ENCODE results near the gene VAV2. TPM values are rescaled to one million over a fixed set of nuclear protein-coding genes. Genes with fewer than 3 reads are reported as not detected.
A peak's percentile ranks its signal among the peaks of the same experiment; 100 is the strongest.

VAV2 gene
- total RNA-seq, 1 experiment from 2014 or later = 9.7 TPM

DNA sequence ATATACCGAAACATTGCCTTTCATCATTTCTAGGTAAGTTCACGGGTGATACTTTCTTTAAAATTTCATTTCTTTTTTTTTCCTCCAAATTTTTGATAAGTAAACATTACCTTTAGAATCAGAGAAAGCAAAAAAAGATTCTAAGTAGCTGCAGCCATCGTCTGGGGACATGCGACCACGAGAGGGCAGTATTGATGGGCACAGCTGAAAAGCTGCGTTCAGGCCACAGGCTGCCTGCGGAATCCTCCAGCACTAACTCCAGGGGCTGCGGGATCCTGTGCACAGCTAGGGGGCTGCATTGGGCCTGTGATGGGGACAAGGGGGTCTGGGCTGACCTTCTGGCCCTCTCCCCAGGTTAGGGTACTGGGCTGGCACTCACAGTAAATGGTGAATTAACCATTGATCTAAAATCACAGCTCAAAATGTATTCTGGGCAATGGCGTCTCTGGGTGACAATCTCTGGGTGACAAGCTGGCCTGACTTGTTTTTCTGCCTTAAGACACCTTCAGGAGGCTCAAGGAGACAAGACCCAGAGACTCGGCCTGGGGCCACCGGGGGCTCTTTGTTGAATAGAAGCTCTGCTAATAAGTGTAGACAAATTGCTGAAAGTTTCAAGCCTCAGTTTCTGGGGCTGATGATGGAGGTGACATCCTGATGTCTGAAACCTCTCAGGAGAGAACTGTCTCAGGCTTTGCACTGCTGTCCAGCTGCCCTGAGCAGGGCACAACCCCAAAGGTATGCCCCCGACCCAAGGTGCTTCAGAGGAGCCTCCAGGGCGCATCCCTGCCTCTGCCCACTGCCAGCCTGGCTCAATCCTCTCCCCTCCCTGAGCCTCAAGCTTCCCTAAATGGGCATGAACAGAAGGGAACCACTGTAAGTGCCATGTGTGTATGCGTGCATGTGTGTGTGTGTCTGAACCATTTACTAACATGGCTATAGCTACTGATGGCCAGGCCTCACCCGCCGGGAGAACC, 209.7 kb downstream of the VAV2 start:
- Histone ChIP-seq H3K27ac (ENCODE audit: low read length) (no peak overlapping the region), H3K27me3 (ENCODE audit: low read length) (no peaks in the 10 kb centered on the region), H3K79me2 (ENCODE audit: low read length) (no peaks in the 10 kb centered on the region), H2AFZ (ENCODE audit: low read length) (no peak overlapping the region), H3K4me2 (ENCODE audit: low read length) (no peak overlapping the region), H3F3A (ENCODE audit: low read length, unreplicated experiment) (no peaks in the 10 kb centered on the region), H4K20me1 (ENCODE audit: low read length) (no peaks in the 10 kb centered on the region), H3K9me2 (replicated peaks; ENCODE audit: low read length) (no peaks in the 10 kb centered on the region), H3K36me3 (ENCODE audit: low read depth, low read length) (no peaks in the 10 kb centered on the region), H3K4me3 (ENCODE audit: low read length) (no peak overlapping the region), H3K9me3 (ENCODE audit: low read length) (no peaks in the 10 kb centered on the region), H3K4me1 (ENCODE audit: insufficient read depth, low read length) (no peaks in the 10 kb centered on the region), H3K9ac (ENCODE audit: low read length) (no peak overlapping the region)
- DNase-seq (peak; percentile 64), ATAC-seq (peak; percentile 74)
- intact Hi-C loops (cut with micrococcal nuclease) = loop anchor here (1.0 kb wide), 1 partner anchor 212 kb away; no protein-coding TSS in a partner anchor
- ChIA-PET POLR2A (ENCODE audit: unreplicated experiment) (no interaction called here), CTCF (interaction anchor here (0.7 to 1.2 kb wide), 4 partner anchors 9 to 211 kb away, joined by 3 to 11 read pairs (median 4); no protein-coding TSS in a partner anchor)
- no peak for TF ChIP-seq EZH2 (IDR thresholded peaks at IDR 0.05; ENCODE audit: low read length, unreplicated experiment)
- TF ChIP-seq EZH2phosphoT487 (IDR thresholded peaks at IDR 0.05; ENCODE audit: borderline replicate concordance, low read length) = no peak
- TF ChIP-seq, protein P1, sequence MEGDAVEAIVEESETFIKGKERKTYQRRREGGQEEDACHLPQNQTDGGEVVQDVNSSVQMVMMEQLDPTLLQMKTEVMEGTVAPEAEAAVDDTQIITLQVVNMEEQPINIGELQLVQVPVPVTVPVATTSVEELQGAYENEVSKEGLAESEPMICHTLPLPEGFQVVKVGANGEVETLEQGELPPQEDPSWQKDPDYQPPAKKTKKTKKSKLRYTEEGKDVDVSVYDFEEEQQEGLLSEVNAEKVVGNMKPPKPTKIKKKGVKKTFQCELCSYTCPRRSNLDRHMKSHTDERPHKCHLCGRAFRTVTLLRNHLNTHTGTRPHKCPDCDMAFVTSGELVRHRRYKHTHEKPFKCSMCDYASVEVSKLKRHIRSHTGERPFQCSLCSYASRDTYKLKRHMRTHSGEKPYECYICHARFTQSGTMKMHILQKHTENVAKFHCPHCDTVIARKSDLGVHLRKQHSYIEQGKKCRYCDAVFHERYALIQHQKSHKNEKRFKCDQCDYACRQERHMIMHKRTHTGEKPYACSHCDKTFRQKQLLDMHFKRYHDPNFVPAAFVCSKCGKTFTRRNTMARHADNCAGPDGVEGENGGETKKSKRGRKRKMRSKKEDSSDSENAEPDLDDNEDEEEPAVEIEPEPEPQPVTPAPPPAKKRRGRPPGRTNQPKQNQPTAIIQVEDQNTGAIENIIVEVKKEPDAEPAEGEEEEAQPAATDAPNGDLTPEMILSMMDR (conservative IDR thresholded peaks at IDR 0.05; ENCODE audit: low read depth, low read length) = peak; percentile 77
- BruUV-seq (replicated peaks) = no TSS peak

DNA sequence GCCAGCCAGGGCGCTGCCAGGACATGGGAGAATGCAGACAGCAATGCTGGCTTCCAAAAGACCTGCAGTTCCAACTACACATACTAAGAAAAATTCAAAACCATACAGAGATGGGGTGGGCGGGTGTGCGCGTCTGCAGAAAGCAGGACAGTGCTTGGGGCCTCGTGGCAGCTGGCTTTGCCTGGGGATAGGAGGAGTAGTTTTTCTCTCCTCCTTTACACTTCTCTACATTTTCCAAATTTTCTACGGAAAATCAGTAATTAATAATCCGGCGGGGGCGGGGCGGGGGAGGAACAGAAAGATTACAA, 210.3 kb downstream of the VAV2 start:
- no peaks in the 10 kb centered on the region for H3K79me2 ChIP-seq (ENCODE audit: low read length)
- POLR2A ChIA-PET (ENCODE audit: unreplicated experiment) = no interaction called here
- no peak overlapping the region for H3K4me2 ChIP-seq (ENCODE audit: low read length)
- DNase-seq (no peak), ATAC-seq (no peak)
- no TSS peak for BruUV-seq (replicated peaks)
- H3K4me1 ChIP-seq (ENCODE audit: insufficient read depth, low read length) = no peaks in the 10 kb centered on the region
- H4K20me1 ChIP-seq (ENCODE audit: low read length) = no peaks in the 10 kb centered on the region
- no peak overlapping the region for H2AFZ ChIP-seq (ENCODE audit: low read length)
- no peak overlapping the region for H3K27ac ChIP-seq (ENCODE audit: low read length)
- H3F3A ChIP-seq (ENCODE audit: low read length, unreplicated experiment) = no peaks in the 10 kb centered on the region
- TF ChIP-seq EZH2phosphoT487 (IDR thresholded peaks at IDR 0.05; ENCODE audit: borderline replicate concordance, low read length) (no peak), EZH2 (IDR thresholded peaks at IDR 0.05; ENCODE audit: low read length, unreplicated experiment) (no peak)
- TF ChIP-seq, protein P1 (conservative IDR thresholded peaks at IDR 0.05; ENCODE audit: low read depth, low read length) = no peak
- H3K4me3 ChIP-seq (ENCODE audit: low read length) = no peak overlapping the region
- H3K9ac ChIP-seq (ENCODE audit: low read length) = no peak overlapping the region
- no peaks in the 10 kb centered on the region for H3K9me3 ChIP-seq (ENCODE audit: low read length)
- intact Hi-C loops (cut with micrococcal nuclease) = loop anchor here (1.0 kb wide), 1 partner anchor 213 kb away; no protein-coding TSS in a partner anchor
- no peaks in the 10 kb centered on the region for H3K27me3 ChIP-seq (ENCODE audit: low read length)
- CTCF ChIA-PET = interaction anchor here (0.7 to 1.2 kb wide), 3 partner anchors 94 to 212 kb away, joined by 4 to 11 read pairs (median 5); no protein-coding TSS in a partner anchor
- H3K9me2 ChIP-seq (replicated peaks; ENCODE audit: low read length) = no peaks in the 10 kb centered on the region
- H3K36me3 ChIP-seq (ENCODE audit: low read depth, low read length) = no peaks in the 10 kb centered on the region
